ENCODE results near the gene C1QTNF12.

C1QTNF12 gene

DNA sequence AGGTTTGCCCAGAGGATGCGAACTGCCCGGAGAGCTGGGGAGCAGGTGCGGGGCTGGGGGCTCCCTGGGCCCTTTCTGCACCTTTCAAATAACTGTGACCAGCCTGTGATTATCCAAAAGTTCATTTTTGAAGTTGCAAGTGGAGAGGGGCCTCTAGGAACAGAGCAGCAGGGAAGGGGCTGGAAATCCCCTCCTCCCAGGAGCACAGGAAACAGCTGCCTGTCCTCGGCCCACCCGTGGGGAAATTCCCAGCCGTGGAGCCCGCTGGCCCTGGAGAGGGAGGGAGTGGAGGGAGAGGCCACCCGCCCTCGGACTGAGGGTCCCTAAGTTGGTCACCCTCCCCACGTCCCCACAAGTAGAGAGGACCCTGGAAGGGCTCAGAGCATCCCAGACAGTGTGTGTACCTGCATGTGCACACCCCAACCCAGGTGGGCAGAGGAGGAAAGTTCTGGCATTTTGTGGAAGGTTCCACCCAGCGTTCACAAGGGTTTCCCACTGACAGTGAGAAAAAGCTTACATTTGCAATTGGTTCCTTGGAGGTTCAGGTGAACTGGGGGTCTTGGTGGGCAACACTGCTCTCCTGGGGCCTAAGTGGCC is 31.3 kb downstream of the C1QTNF12 start:
- H3K9me3 ChIP-seq (ENCODE audit: control insufficient read depth, low read length) = no peaks in the 10 kb centered on the region
- H3K4me3 ChIP-seq (ENCODE audit: extremely low read depth, insufficient read depth, low read length, poor library complexity, severe bottlenecking) = no peak overlapping the region
- WGBS, 2 experiments (ENCODE audit: insufficient coverage in 2 of 2) = 87 to 92% methylated on average over 8 of the region's 11 CpGs
- peaks cover 25% of the 10 kb centered on the region for H3K36me3 ChIP-seq (ENCODE audit: control insufficient read depth, insufficient read depth, low read length)
- H3K4me1 ChIP-seq (ENCODE audit: control insufficient read depth, insufficient read depth, low read length, poor library complexity, severe bottlenecking) = no peaks in the 10 kb centered on the region
- H3K27ac ChIP-seq (ENCODE audit: low read depth, low read length, severe bottlenecking) = no peak overlapping the region

- Histone ChIP-seq H3K9me3 (ENCODE audit: control insufficient read depth, low read length) (no peaks in the 10 kb centered on the region), H3K36me3 (ENCODE audit: control insufficient read depth, insufficient read depth, low read length) (peaks cover 20% of the 10 kb centered on the region), H3K4me1 (ENCODE audit: control insufficient read depth, insufficient read depth, low read length, poor library complexity, severe bottlenecking) (no peaks in the 10 kb centered on the region), H3K4me3 (ENCODE audit: extremely low read depth, insufficient read depth, low read length, poor library complexity, severe bottlenecking) (no peak within 1 kb of the TSS), H3K27ac (ENCODE audit: low read depth, low read length, severe bottlenecking) (no peak within 1 kb of the TSS)
- 90 to 91% methylated on average over 32 to 48 of the region's 56 CpGs for WGBS, 2 experiments (ENCODE audit: insufficient coverage in 2 of 2)
Observed at GRCh38 chr1:1213345-1214265, 32.9 kb downstream of the C1QTNF12 start, which contains the start of gene TNFRSF4. TSS of gene TNFRSF4 (minus strand) at chr1:1214153. CDS start at chr1:1214127, 26 bp downstream.

GRCh38 chr1:1212780-1213344 is 33.7 kb downstream of the C1QTNF12 start:
- 96 to 97% methylated on average over 16 to 21 of the region's 24 CpGs for WGBS, 2 experiments (ENCODE audit: insufficient coverage in 2 of 2)
- Histone ChIP-seq H3K9me3 (ENCODE audit: control insufficient read depth, low read length) (no peaks in the 10 kb centered on the region), H3K4me3 (ENCODE audit: extremely low read depth, insufficient read depth, low read length, poor library complexity, severe bottlenecking) (no peak overlapping the region), H3K36me3 (ENCODE audit: control insufficient read depth, insufficient read depth, low read length) (peaks cover 12% of the 10 kb centered on the region), H3K4me1 (ENCODE audit: control insufficient read depth, insufficient read depth, low read length, poor library complexity, severe bottlenecking) (peaks cover 3% of the 10 kb centered on the region), H3K27ac (ENCODE audit: low read depth, low read length, severe bottlenecking) (no peak overlapping the region)

DNA sequence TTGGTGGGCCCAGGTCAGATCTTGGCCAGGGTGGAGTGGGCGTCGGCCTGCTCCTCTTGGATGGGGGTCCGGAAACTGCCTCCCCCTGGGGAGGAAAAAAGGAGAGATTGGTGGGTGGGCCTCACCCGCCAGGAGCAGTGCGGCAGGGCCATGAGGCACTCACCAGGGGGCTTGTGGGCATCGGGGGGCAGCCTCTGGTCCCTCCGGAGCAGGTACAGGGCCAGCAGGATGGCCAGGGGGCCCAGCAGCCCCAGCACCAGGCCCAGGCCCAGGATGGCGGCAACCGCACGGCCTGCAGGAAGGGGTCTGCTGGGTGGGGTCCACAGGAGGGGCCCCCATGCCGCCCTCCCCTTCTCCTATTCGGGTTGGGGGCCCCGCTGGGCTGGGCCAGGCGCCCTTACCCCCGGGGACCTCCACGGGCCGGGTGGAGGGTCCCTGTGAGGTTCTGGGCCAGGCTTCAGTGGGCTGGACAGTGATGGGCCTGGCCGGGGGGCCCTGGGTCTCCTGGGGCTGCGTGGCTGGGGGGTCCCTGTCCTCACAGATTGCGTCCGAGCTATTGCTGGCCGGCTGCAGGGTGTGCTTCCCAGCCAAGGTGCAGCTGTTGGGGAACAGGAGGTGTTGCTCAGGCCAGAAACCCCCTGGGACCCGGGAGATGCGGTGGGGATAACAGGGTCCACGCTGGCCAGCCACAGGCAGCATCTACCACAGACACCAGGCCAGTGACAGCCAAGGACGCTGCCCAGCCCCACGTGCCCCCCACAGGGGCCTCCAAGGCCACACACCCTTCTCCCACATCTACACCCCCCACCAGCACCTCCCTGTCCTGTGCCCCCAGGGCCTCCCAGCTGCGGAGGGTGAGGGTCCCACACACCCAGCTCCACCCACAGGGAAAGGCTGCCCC is 34.7 kb downstream of the C1QTNF12 start:
- Histone ChIP-seq H3K9me3 (ENCODE audit: control insufficient read depth, low read length) (no peaks in the 10 kb centered on the region), H3K27ac (ENCODE audit: low read depth, low read length, severe bottlenecking) (no peak overlapping the region), H3K4me3 (ENCODE audit: extremely low read depth, insufficient read depth, low read length, poor library complexity, severe bottlenecking) (no peak overlapping the region), H3K36me3 (ENCODE audit: control insufficient read depth, insufficient read depth, low read length) (peaks cover 6% of the 10 kb centered on the region), H3K4me1 (ENCODE audit: control insufficient read depth, insufficient read depth, low read length, poor library complexity, severe bottlenecking) (peaks cover 3% of the 10 kb centered on the region)
- WGBS, 2 experiments (ENCODE audit: insufficient coverage in 2 of 2) = 93% methylated on average over 16 to 27 of the region's 28 CpGs

DNA sequence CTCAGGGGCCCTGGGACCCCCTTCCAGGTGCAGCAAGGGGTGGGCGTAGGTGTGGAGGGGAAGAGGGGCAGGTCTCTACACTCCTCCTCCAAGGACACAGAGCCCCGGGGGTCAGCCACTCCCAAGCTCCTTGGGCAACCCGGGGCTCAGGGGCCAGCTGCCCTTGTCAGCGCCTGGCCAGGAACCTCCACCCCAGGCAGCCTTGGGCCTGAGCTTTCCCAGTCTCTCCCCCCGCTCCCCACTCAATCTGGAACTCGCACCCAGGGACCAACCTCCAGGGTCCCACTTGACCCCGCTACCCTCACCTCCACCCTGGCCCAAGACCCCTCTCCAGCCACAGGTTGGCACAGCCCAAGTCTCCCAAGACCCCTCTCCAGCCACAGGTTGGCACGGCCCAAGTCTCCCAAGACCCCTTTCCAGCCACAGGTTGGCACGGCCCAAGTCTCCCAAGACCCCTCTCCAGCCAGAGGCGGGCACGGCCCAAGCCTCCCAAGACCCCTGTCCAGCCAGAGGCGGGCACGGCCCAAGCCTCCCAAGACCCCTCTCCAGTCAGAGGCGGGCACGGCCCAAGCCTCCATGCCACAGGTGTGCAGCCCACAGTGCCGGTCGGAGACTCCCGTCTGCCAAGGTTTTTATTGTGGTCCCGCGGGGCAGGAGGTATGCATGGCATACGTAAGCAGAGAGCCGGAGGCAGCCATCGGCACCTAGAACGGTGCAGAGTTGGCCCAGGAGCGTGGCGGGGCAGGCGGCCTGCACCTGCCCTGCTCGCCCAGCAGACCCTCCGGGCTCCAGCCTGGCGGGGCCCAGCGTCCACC is 35.6 kb downstream of the C1QTNF12 start:
- 92 to 94% methylated on average over 22 to 28 of the region's 31 CpGs for WGBS, 2 experiments (ENCODE audit: insufficient coverage in 2 of 2)
- Histone ChIP-seq H3K9me3 (ENCODE audit: control insufficient read depth, low read length) (no peaks in the 10 kb centered on the region), H3K27ac (ENCODE audit: low read depth, low read length, severe bottlenecking) (no peak overlapping the region), H3K4me1 (ENCODE audit: control insufficient read depth, insufficient read depth, low read length, poor library complexity, severe bottlenecking) (peaks cover 3% of the 10 kb centered on the region), H3K36me3 (ENCODE audit: control insufficient read depth, insufficient read depth, low read length) (peaks cover under 1% of the 10 kb centered on the region), H3K4me3 (ENCODE audit: extremely low read depth, insufficient read depth, low read length, poor library complexity, severe bottlenecking) (no peak overlapping the region)

GRCh38 chr1:1208713-1209433 is 37.6 kb downstream of the C1QTNF12 start:
- 91 to 95% methylated on average over 34 of the region's 38 CpGs for WGBS, 2 experiments (ENCODE audit: insufficient coverage in 2 of 2)
- no peaks in the 10 kb centered on the region for H3K9me3 ChIP-seq (ENCODE audit: control insufficient read depth, low read length)
- H3K4me1 ChIP-seq (ENCODE audit: control insufficient read depth, insufficient read depth, low read length, poor library complexity, severe bottlenecking) = peaks cover 3% of the 10 kb centered on the region
- no peaks in the 10 kb centered on the region for H3K36me3 ChIP-seq (ENCODE audit: control insufficient read depth, insufficient read depth, low read length)
- H3K4me3 ChIP-seq (ENCODE audit: extremely low read depth, insufficient read depth, low read length, poor library complexity, severe bottlenecking) = no peak overlapping the region
- no peak overlapping the region for H3K27ac ChIP-seq (ENCODE audit: low read depth, low read length, severe bottlenecking)

- WGBS, 2 experiments (ENCODE audit: insufficient coverage in 2 of 2) = 84 to 90% methylated on average over 7 to 11 of the region's 11 CpGs
- H3K36me3 ChIP-seq (ENCODE audit: control insufficient read depth, insufficient read depth, low read length) = no peaks in the 10 kb centered on the region
- H3K4me1 ChIP-seq (ENCODE audit: control insufficient read depth, insufficient read depth, low read length, poor library complexity, severe bottlenecking) = peaks cover 3% of the 10 kb centered on the region
- no peak overlapping the region for H3K27ac ChIP-seq (ENCODE audit: low read depth, low read length, severe bottlenecking)
- H3K9me3 ChIP-seq (ENCODE audit: control insufficient read depth, low read length) = no peaks in the 10 kb centered on the region
- H3K4me3 ChIP-seq (ENCODE audit: extremely low read depth, insufficient read depth, low read length, poor library complexity, severe bottlenecking) = no peak overlapping the region
Observed at GRCh38 chr1:1207571-1207892, 39.0 kb downstream of the C1QTNF12 start.

- Histone ChIP-seq H3K9me3 (ENCODE audit: control insufficient read depth, low read length) (no peaks in the 10 kb centered on the region), H3K27ac (ENCODE audit: low read depth, low read length, severe bottlenecking) (no peak overlapping the region), H3K4me1 (ENCODE audit: control insufficient read depth, insufficient read depth, low read length, poor library complexity, severe bottlenecking) (peaks cover 3% of the 10 kb centered on the region), H3K4me3 (ENCODE audit: extremely low read depth, insufficient read depth, low read length, poor library complexity, severe bottlenecking) (no peak overlapping the region), H3K36me3 (ENCODE audit: control insufficient read depth, insufficient read depth, low read length) (no peaks in the 10 kb centered on the region)
- 82 to 87% methylated on average over 12 to 13 of the region's 19 CpGs for WGBS, 2 experiments (ENCODE audit: insufficient coverage in 2 of 2)
Observed at GRCh38 chr1:1206966-1207531, 39.5 kb downstream of the C1QTNF12 start.

- no peaks in the 10 kb centered on the region for H3K36me3 ChIP-seq (ENCODE audit: control insufficient read depth, insufficient read depth, low read length)
- no peaks in the 10 kb centered on the region for H3K9me3 ChIP-seq (ENCODE audit: control insufficient read depth, low read length)
- H3K27ac ChIP-seq (ENCODE audit: low read depth, low read length, severe bottlenecking) = no peak within 1 kb of the TSS
- WGBS, 2 experiments (ENCODE audit: insufficient coverage in 2 of 2) = 4 to 7% methylated on average over 27 to 38 of the region's 49 CpGs
- peak within 1 kb of the TSS; percentile 8 for H3K4me3 ChIP-seq (ENCODE audit: extremely low read depth, insufficient read depth, low read length, poor library complexity, severe bottlenecking)
- peaks cover 3% of the 10 kb centered on the region for H3K4me1 ChIP-seq (ENCODE audit: control insufficient read depth, insufficient read depth, low read length, poor library complexity, severe bottlenecking)
Observed at GRCh38 chr1:1206376-1206965, 40.1 kb downstream of the C1QTNF12 start, which contains the start of gene TNFRSF18. TSS of gene TNFRSF18 (minus strand) at chr1:1206592. CDS start at chr1:1206571, 21 bp downstream.

Measured in mesodermal cell (in vitro differentiated cells).